Activated T-cell treated with anti-CD3 and anti-CD28 coated beads, Interleukin-2, amount 50 U/mL, for 1 hour (primary cell): ENCODE measurements around the gene LRP1-AS.

Source experiments
- DNase-seq: peaks from one replicate; pipeline ENCODE4 v3.0.0-alpha.2; 2020

The LRP1-AS gene

DNA sequence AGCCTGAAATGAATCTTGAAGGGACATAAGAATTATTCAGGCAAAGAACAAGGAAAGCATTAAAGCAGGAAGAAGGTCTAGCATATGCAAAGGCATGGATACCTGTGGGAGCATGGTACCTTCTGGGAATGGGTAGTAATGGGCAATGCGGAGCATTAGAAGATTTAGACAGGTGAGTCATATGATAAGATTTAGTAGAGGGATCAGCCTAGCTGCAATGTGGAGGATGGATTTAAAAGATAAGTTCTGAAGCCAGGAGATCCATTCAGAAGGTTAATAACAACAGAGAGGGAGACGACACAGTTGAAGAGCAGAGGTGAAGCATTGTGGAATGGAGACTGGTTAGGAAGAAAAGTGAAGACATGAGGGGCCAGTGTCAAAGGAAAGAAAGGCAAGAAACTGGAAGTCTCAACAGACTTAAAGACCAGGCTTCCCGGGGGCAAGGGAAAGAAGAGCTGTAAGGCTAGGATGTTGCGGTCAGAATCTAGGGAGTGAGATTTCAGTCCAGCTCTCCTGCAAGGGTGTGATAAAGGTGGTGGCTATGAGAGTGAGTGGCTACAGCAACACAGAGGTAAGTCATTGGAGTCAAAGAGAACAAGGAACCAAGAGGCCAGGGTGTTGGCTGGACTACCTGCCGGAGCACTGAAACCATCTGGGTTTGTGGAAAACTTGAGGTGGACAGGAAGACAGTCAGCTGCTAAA lies 30.7 kb downstream of the LRP1-AS start:
- DNase-seq: no peak

DNA sequence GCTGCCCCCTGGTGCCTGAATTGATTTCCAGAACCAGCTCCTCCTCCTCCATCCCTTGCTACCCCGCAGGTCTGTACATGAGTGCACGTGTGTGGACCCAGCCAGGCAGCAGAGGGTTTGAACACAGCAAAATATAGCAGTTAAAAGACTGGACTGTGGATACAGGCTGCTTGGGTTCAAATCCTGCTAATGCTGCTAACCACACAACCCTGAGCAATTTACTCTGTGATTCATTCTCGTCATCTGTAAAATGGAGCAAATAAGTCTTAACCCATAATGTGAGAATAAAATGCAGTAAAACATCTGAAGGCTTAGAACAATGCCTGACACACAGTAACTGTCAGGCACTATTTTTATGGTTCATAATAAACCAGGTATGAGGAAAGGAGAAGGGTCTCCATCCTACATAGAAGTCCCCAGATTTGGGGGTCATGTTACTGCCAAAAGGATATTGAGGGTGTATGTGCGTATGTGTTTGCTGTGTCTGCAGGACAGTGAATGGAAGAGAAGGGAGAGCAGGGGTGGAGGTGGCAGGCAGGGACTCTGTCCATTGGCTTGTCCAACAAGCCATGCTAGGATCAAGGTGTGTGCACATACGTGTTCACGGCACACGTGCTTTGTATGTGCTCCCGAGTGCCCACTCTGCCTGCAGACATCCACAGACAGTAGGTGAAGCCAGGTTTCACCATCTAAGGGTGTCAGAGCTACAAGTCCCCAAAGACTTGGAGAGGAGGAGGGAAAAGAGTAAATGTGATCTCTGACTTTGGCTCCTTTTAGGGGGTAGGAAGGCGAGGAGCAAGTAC lies 34.7 kb downstream of the LRP1-AS start:
- DNase-seq: no peak

DNA sequence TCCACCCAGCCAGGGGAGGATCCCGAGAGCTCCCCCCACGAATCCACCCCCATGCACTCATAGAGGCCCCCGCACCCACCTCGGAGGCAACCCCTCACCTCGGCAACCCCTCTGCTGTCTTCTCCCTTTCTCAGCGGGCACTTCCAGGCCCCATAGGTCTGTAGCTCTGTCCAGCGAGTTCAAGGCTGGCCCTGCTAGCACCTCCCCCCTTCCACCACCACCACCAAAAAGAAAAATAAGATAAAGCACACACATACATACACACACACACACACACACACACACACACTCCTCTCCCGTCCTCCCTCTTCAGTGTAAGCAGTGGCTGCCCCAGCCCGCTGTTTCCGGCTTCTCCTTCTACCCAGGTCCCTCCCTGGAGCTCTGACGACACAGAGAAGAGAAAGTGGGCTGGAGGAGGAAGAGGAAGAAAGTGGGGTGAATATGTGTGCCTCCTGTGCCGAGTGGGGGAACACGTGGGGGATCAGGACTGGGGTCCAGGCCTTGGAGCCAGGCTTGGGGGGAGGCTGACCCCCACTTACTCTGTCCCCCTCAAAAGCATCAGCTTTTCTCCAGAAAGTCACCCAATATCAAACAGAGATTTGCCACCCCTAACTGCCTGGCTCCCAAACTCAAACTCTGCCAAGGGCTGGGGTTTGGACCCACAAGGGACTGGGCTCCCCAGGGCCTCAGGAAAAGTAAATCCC lies 36.2 kb downstream of the LRP1-AS start, which contains the start of gene STAT6:
Gene STAT6 (minus strand): TSS at position 332 of the 704 bp plus-strand sequence. CDS start 3,084 bp downstream, outside the sequence.
- DNase-seq: peak; percentile 77

DNA sequence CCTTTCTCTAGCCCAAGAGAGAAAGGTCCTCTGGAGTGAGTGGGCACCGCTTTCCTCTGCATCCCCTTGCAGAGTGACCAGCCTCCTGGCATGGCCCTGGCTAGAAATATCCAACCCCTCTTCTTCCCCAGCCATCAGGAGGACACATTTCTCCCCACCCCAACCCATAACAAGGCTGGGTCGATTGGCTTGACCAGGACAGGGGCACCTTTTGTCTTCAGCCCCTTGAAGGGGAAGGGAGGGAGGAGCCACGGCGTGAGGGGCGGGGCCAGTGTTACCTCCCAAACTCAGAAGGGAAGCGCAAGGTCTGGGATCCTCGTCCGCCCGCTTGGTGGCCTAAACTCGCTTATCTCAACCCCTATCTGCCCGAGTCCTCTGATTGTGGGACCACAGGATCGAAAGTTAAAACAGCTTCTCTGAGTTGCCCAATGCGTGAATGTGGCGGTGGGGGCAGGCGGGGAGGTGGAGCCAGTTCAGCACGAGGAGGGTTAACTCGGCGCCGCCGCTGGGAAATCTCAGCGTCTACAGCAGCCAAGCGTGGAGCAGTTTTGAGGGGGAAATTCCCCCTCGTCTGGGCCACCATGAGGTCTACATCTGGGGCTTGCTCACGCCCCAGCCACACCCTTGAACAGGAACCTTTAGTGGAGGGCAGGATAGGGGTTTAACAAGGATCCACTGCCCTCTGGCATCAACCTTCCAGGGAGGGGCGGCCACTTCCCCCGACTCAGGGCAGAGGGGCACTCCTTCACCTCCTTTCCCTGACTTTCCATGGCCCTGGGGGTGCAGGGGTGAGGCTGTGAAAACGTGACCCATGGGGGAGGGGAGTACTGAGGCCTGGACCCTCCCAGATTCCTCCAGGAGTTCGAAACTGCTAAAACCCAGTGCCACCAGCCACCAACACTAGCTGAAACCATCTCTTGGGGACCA lies 37.1 kb downstream of the LRP1-AS start:
- peak; percentile 79 for DNase-seq

DNA sequence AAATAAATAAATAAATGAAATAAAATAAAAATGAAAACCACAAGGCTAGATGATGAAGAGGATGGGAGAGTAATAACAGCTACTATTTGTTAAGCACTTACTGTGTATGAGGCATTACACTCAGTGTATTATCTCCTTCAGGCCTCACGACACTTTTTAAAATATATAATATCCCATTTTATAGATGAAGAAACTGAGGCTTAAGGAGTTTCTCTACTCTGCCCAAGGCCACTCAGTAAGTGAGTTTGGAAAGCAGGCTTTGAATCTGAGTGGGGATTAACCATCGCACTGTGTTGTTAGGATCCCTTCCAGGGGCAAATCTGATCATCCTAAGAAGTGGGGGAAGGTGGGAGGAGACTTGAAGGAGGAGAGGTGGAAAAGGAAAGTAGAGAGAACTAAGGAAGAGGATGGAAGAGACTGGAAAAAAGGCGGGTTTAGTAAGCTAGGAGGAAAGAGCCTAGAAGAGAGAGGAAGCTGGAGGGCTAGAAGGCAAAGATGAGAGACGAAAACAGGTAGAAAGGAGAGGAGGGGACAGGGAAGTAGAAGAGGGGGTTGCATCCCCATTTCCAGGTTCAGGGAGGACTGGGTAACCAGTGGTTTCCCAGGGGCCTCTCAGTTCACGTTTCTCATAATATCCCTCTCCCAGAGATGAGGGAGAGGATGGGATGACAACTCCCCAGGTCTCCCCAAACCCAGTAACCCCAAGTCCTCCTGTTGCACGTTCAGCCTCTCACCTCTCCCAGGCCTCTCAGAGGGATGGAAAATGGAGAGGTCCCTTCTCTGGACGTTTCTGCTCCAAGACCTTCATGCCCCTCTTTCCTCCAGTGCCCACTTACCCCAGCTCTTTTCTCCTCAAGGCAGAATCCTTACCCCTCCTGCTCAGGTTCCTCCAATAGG lies 38.0 kb downstream of the LRP1-AS start:
- DNase-seq: no peak

DNA sequence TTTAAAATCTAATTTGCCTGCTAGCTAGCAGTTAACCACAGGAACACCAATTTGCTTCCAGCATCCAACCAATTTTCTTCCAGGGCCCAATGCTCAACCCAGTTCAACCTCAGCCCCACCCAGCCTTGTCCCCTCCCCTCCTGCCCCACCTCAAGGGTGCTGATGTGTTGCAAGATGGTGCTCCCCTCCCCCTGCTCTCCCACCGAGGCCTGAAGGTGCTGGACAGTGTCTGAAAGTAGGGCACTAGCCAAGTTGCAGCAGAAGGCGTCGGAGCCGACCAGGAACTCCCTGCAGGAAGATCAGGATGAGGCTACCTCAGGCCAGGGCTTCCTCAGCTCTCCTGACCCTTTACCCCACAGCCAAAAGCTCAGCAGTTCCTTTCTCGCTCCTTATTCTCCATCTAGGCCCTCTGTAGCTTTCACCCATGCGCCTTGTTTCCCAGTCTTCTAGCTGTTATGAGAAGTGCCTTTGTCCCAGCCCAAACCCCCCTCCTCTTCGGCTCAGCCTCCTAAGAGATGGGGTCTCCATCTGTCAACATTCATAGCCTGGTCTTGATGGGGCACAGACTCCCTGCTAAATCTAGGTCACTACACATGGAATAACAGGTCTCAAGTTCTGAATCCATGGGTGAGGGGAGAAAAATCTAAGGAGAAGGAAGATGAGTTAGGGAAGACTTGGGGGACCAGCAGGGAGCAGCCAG lies 39.8 kb downstream of the LRP1-AS start:
- no peak for DNase-seq

DNA sequence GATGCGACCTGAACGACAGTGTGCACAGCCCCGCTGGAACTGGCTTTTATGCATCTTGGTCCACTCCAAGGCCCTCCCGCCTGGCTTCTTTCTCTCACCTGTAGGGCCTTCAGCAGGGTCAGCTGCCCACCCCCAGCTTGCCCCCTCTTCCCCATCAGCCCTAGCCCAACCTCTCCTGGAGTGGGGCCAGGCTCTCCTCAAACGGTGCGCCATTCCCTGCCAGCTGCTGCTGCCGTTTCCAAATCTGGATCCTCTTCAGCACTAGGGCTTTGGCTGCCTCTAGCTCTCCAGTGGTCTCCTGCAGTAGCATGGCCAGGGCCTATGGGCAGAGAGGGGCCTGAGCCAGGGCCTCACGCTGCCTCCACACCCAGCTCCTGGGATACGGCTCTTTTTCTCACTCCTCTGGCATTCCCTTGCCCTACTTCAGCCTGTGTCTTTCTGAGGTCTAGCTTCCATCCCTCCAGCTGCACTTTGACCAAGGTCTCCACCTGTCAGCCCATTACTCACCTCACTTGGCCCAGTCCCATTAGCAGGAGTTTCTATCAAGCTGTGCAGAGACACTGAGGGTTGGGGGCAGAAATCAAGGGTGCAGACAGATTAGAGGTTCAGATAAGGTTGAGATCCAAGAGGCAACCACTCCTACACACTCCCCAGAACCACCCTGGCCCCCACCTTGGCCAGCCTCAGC lies 41.3 kb downstream of the LRP1-AS start:
- no peak for DNase-seq

DNA sequence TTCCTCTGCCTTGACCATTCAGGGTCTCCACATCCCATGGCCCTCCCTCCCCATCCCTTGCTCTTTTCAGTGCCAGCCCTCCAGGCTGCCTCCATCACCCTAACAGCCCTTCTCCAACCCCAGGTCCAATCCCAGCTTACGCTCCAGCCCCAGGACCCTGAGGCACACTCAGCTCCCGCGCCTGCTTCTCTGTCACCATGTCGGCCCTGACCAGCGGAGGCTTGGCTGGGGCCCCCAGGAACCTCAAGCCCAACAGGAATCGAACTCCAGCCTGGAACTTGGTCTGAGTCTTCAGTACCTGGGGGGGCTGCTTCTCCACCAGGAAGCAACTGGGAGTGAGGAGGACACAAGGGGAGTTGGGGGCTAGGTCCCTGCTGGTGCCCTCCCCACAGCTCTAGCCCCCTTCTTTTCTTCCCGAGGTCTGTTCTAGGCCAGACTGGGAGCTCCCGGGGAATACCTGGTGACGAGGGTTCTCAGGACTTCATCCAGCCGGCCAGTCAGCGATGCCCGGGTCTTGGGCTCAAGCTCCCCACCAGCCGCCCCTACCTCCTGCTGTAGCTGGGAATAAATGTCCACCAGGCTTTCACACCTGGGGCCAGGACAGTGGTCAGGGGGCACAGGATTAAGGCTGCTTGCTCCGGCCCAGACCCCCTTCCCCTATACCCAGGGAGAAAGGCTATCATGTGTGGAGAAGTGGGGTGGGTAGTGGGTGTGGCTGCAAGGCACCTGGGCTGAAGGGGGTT lies 42.2 kb downstream of the LRP1-AS start:
- no peak for DNase-seq

DNA sequence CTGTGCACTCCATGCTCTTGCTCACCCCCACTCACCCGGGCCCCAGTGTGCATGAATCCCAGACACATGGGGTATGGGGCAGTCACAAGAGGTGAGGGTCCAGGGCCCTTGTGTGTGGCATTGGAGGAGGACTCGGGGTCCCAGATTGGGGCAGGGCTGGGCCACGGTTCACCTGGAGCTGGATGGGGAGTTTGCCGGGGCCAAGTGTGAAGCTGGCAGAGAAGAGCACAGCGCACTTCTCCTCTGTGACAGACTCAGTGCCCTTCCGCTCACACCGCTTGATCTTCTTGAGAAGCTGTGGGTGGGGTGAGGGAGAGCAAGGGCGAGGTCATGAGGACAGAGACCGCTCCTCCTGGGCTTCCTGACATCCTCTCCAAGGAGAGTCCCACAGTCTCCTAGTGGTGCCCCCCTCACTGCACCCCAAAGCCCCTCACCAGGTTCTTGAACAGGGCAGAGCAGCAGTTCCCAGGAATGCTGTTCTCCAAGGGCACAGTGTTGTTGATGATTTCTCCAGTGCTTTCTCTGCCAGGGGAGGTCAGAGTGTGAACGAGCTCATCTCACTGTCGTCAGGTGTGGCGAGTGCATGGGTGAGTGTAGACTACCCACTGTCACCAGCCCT lies 43.0 kb downstream of the LRP1-AS start:
- no peak for DNase-seq

DNA sequence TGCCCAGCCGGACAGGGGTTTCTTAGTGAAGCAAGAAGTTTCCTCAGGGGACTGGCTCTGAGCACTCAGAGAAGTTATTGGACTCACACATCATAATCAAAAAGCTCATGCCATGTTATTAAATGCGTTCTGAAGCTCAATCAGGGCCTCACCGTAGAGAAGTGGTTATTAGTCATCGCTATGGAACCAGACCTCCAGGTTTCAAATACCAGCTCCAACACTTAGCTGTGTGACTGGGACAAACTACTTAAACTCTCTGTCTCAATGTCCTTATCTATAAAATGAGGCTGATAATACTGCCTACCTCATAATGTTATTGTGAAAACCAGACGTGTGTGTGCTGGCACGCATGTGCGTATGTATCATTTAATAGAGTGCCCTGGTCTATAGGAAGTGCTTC lies 43.6 kb downstream of the LRP1-AS start:
- DNase-seq: no peak

DNA sequence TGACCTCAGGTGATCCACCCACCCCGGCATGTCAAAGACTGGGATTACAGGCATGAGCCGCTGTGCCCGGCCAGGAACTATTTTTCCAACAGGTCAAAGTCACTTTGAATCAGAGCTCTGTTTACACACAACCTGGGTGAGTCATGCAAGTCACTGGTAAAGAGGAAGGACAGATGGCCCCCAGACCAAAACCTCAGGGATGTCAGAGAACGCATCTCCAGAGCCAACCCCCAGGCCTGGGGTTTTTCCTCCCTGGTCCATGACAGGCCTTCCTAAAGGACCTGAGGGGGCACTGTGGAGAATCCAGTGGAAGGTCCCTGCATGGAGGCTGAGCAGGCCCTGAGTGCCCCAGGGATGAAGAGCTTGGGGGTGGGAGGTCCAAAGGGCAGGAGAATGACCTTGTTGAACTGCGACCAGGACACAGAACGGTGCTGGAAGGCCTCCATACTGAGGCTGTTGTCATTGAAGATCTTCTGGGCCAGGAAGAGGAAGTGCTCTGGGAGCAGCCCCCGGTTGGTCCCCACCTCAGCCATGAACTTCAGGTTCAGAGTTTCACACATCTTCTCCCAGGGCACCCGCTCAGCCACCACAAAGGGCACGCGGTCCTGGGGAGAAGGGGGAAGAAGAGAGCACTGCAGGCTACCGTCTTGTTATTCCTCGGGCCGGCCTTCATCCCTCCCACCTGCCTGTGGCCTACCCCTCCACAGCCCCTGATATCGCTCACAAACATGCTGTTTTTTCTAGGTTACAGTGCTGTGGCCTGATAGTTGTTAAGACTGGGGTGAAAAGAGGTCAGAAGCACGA lies 45.3 kb downstream of the LRP1-AS start:
- no peak for DNase-seq

DNA sequence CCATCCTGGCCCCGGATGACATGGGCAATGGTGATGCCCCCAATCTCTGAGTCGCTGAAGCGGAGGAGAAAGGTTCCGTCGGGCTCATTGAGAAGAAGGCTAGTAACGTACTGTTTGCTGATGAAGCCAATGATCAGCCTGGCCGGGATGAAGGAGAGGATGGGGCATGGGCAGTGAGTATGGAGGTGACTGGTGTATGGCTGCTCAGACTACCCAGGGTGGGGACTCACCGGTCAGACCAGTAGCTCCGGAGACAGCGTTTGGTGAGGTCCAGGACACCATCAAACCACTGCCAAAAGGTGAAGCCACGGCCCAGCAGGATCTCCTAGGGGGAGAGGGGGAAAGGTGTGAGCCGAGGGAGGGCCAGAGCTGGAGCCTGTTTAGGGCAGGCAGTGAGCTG lies 47.7 kb downstream of the LRP1-AS start:
- DNase-seq: no peak

DNA sequence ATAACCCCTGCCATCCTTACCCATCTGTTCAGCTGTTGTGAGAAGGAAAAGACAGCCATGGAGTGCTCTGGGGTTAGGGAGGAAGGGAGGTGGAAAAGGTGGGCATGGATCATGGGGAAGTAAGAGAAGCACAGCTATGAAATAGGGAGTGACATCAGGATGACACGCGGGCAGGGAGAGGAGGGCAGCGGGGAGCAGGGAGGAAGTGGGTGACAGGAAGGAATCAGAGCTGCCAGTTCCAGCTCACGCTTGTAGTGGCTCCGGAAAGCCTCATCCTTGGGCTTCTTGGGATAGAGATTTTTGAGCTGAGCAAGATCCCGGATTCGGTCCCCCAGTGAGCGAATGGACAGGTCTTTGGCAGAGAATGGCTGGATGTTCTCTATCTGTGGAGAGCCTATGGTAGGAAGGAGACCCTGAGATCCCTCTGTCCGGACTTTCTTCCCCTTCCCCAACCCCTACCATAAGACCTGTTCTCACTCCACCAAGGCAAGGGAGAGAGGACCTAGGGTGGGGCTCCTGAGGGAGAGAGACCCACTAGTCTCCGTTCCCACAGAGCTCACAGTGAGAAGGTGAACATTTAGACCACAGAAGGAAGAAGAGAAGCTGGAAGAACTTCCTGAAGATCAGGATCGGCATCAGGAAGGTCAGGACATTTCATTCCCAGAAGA lies 48.2 kb downstream of the LRP1-AS start:
- no peak for DNase-seq

DNA sequence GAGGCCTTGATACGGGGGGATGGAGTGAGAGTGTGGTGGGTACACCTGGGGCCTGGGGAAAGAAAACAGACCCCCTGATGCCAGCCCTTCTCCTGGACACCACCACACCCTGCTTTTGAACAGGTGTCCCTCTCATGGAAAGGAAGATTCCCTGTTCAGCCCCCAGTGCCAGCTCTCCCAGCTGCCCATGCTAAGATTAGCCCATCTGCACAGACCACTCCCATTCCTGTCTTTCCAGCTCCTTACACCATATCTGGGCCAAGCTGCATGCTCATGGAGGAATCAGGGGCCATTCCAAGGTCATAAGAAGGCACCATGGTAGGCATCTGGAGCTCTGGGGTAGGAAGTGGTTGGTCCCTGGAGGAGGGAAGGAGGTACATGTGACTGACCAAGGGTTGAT lies 48.9 kb downstream of the LRP1-AS start:
- no peak for DNase-seq

DNA sequence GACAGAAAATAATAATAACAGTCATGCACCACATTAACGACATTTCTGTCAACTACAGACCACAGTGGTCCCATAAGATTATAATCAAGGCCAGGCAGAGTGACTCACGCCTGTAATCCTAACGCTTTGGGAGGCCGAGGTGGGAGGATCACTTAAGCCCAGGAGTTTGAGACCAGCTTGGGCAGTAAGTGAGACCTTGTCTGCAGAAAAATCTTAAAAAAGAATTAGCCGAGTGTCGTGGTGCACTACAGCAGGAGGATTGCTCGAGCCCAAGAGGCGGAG lies 49.9 kb downstream of the LRP1-AS start:
- DNase-seq: no peak

DNA sequence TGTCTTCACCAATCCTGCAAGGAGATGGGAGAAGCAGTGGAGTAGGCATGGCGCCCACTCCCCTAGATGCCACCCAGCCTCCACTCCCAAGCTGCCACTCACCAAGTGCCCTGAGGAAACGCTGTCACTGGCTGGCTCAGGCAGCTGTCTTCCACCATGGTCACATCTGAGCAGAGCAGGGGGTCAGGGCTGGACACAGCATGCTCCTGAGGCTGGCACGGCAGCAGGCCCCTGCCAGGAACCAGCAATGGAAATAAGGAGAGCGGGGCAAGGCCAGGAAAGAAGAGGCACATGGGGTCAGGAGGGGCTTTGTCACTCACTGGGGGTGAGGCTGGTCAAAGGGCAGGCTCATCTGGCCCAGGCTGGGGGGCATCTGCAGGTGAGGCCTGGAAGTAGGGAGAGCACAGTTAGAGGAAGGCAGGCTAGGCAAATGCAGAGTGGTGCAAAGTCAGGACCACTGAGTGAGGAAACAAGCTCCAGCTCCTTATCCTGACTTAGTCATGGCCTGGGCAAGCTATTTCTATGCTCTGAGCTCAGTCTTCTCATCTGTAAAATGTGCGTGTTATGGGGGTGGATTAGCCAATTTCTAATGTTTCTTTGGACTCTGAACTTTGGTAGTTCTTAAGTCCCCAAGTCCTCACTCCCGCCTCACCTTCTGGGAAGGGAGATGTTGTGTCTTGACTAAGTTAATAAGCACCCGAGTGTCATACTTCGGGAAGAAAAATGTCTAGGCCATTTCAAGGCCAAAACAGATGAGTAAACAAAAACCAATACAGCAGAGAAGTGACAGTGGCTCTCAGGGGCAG lies 50.5 kb downstream of the LRP1-AS start:
- no peak for DNase-seq

DNA sequence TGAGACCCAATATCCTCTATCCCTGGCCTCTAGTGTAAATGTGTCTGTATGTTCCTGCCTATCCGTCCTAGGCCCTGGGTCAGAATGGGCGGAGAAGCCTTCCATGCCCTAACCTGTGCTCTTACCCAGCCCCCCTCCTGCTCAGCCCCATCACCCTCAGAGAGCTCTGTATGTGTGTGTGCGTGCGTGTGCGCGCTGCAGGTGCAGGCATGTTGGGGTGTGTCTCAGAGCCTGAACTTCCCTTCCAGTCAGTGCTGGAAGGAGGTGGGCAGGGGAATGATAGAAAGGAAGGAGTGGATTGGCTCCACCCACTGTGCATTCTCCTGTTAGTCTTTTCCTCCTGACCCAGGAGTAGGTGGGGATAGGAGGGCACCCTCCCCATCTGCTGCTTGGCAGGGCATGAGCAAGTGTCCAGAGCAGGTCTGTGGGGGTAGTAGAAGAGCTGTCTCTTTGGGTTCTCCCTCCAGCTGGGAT lies 51.3 kb downstream of the LRP1-AS start:
- DNase-seq: no peak
